ENCODE measurements around the gene FBXO44.
"Not testable (repeated sequence)": the region's sequence is repeated elsewhere in the genome, so short reads cannot be mapped to it uniquely, and the experiment has no call there.

FBXO44 gene

DNA sequence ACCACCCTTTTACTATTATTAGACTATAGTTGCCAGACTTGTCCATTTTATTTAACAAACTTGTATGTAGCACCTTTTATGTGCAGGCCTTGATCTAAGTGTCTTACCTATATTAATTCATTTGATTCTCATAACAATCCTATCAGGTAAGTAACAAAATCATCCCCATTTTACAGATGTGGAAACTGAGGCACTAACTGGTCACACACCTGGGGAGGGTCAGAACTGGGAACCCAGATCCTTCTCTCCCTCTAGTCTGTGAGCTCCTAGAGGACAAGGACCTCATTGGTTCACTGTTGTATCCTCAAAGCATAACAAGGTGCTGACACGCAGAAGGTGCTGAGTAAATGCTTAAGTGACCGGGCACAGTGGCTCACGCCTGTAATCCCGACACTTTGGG is 15.3 kb upstream of the FBXO44 start:
- TF ChIP-seq, protein P1, sequence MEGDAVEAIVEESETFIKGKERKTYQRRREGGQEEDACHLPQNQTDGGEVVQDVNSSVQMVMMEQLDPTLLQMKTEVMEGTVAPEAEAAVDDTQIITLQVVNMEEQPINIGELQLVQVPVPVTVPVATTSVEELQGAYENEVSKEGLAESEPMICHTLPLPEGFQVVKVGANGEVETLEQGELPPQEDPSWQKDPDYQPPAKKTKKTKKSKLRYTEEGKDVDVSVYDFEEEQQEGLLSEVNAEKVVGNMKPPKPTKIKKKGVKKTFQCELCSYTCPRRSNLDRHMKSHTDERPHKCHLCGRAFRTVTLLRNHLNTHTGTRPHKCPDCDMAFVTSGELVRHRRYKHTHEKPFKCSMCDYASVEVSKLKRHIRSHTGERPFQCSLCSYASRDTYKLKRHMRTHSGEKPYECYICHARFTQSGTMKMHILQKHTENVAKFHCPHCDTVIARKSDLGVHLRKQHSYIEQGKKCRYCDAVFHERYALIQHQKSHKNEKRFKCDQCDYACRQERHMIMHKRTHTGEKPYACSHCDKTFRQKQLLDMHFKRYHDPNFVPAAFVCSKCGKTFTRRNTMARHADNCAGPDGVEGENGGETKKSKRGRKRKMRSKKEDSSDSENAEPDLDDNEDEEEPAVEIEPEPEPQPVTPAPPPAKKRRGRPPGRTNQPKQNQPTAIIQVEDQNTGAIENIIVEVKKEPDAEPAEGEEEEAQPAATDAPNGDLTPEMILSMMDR (IDR thresholded peaks at IDR 0.05; ENCODE audit: control extremely low read depth, extremely low read depth, low read depth, missing control alignments), result no peak
- no peak for DNase-seq (ENCODE audit: extremely low spot score)
- POLR2A ChIA-PET, result no interaction called here
- CTCF ChIA-PET, result interaction anchor here (16.0 kb wide), 1 partner anchor 602 kb away, joined by 248 read pairs; no protein-coding TSS in a partner anchor

DNA sequence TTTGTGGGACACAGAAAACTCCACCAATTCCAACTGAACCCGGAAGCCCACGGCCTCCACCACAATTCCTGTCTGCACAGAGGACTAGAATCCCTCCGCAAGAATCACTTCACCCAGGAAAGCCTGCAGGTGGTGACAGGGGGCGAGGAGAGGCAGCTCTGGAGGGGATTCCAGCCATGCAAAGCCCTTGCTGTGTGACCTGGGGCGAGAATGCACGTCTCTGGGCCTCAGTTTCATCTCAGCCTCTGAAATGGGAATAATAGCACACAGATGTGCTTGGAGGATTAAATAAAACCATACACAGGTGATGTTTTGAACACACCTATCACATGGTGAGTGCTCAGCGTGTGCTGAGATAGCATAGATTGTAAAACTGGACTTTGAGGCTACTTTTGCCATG is 14.6 kb upstream of the FBXO44 start:
- ChIA-PET CTCF (interaction anchor here (6.1 to 16.0 kb wide), 2 partner anchors 399 to 603 kb away, joined by 63 to 248 read pairs; no protein-coding TSS in a partner anchor), POLR2A (no interaction called here)
- TF ChIP-seq, protein P1 (IDR thresholded peaks at IDR 0.05; ENCODE audit: control extremely low read depth, extremely low read depth, low read depth, missing control alignments), result no peak
- no peak for DNase-seq (ENCODE audit: extremely low spot score)

DNA sequence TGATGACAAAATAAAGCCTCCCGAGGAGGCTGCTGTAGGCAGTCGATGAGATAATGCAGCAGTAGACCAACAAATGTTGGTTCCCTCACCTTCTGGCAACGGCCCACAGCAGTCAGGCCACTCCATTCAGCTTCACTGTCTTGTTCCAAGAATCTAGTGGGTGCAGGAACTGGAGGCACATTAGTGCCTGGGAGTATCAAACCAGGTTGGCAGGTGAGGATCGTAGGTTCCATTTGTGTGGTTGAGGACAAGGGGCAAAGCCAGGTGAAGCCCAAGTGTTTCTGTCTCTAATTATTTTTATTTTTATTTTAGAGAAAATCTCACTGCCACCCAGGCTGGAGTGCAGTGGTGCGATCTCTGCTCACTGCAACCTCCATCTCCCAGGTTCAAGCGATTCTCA is 13.7 kb upstream of the FBXO44 start:
- POLR2A ChIA-PET, result no interaction called here
- TF ChIP-seq, protein P1 (IDR thresholded peaks at IDR 0.05; ENCODE audit: control extremely low read depth, extremely low read depth, low read depth, missing control alignments), result no peak
- DNase-seq (ENCODE audit: extremely low spot score), result no peak
- CTCF ChIA-PET, result interaction anchor here (0.8 to 16.0 kb wide), 8 partner anchors 8 to 604 kb away, joined by 3 to 248 read pairs (median 6); no protein-coding TSS in a partner anchor

DNA sequence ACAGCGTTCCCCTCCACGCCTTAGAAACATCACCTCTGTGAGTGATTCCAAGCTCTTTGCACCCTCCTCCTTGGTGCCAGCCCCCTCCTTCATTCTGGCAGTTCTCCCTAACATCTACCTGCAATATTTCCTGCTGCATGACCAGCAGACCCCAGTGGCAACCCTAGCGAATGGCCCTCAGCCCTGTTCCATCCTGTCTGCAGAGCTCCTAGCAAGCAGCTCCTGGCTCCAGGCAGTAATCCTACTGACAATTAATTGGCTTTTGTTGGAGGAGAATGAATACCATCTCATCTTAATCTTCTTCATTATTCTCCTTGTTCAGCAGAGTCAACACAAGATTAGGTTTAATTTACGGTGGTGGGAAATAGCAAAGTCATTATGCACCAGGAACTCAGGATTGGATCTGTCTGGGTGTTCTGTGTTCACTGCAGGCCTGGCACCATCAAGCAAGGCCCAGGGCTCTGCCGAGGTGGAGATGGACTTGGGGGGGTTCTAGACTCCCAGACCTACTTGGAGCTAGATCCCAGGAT is 12.8 kb upstream of the FBXO44 start:
- no peak for DNase-seq (ENCODE audit: extremely low spot score)
- ChIA-PET CTCF (interaction anchor here (0.8 to 16.0 kb wide), 26 partner anchors 8 to 610 kb away, joined by 3 to 248 read pairs (median 4); partner anchors contain the start of genes AGTRAP, FBXO2, FBXO44 and FBXO6), POLR2A (no interaction called here)
- TF ChIP-seq, protein P1 (IDR thresholded peaks at IDR 0.05; ENCODE audit: control extremely low read depth, extremely low read depth, low read depth, missing control alignments), result no peak

DNA sequence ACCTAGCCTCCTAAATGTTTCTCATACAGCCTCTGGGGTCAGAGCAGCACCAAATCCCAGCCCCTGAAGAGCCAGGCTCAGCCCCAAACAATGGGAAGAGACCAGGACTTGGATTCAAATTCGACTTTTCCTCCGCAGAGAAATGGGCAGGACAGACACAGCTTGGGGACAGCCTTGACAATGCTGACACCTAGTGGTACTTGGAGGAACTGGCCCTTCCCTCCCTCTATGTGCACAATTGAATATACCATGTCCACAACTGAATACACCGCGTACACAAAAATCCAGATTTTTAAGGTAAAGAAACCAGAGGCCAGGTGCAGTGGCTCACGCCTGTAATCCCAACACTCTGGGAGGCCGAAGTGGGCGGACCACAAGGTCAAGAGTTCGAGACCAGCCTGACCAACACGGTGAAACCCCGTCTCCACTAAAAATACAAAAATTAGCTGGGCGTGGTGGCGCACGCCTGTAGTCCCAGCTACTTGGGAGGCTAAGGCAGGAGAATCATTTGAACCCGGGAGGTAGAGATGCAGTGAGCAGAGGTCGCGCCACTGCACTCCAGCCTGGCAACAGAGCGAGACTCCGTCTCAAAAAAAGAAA is 12.2 kb upstream of the FBXO44 start:
- TF ChIP-seq, protein P1 (IDR thresholded peaks at IDR 0.05; ENCODE audit: control extremely low read depth, extremely low read depth, low read depth, missing control alignments), result peak; percentile 95
- peak; percentile 83 for DNase-seq (ENCODE audit: extremely low spot score)
- POLR2A ChIA-PET, result not testable (repeated sequence)
- CTCF ChIA-PET, result interaction anchor here (0.9 to 16.0 kb wide), 26 partner anchors 9 to 615 kb away, joined by 3 to 248 read pairs (median 4); partner anchors contain the start of genes AGTRAP, DISP3, FBXO2 and FBXO44

DNA sequence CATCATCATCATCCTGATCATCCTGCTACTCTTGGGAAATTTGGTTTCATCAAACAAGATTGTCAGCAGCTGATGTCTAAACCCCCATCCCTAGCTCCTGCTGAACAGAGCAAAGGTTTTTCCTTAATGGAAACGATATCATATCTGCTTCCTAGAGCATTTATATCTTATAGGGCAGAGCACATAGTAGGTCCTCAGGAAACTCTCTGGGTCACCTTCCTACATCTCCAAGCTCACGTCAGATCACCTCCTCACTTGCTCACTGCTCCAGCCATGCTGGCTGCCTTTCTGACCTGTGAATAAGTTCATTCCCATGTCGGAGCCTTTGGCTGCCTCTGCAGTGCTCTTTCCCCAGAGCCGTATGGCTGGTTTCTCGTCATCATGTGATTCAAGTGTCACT is 10.9 kb upstream of the FBXO44 start:
- ChIA-PET POLR2A (no interaction called here), CTCF (interaction anchor here (0.7 to 16.0 kb wide), 21 partner anchors 10 to 1149 kb away, joined by 3 to 248 read pairs (median 5); partner anchors contain the start of genes AGTRAP, DISP3, FBXO2 and FBXO44)
- TF ChIP-seq, protein P1 (IDR thresholded peaks at IDR 0.05; ENCODE audit: control extremely low read depth, extremely low read depth, low read depth, missing control alignments), result no peak
- no peak for DNase-seq (ENCODE audit: extremely low spot score)
